Cardiac septum (tissue), 1 donor: ENCODE data around the gene NMT2. TPM values are rescaled to one million over a fixed set of nuclear protein-coding genes. Genes with fewer than 3 reads are reported as not detected.

Experiments
- DNase-seq: peaks from one replicate; pipeline ENCODE4 v3.0.0-alpha.2; 2020; ENCODE audit warnings: low spot score
- intact Hi-C: fragments of 100-400 bp; cut with DNase I; formaldehyde crosslinking; loops from one replicate; pipeline ENCODE4 v1.14.0; 2022
- total RNA-seq: library from RNA; stranded (reverse); fragmentation: NEBNext Ultra II Directional; extraction: Animal tissue kit (Norgen Biotek cat#: 25700); gene quantifications from one replicate; pipeline ENCODE4 v1.2.1, GENCODE V29; 2021
- donor health status: DM: no; HTN: no; CAD: no.

Gene NMT2
- total RNA-seq, 1 donor from 2014 or later = 11.0 TPM

DNA sequence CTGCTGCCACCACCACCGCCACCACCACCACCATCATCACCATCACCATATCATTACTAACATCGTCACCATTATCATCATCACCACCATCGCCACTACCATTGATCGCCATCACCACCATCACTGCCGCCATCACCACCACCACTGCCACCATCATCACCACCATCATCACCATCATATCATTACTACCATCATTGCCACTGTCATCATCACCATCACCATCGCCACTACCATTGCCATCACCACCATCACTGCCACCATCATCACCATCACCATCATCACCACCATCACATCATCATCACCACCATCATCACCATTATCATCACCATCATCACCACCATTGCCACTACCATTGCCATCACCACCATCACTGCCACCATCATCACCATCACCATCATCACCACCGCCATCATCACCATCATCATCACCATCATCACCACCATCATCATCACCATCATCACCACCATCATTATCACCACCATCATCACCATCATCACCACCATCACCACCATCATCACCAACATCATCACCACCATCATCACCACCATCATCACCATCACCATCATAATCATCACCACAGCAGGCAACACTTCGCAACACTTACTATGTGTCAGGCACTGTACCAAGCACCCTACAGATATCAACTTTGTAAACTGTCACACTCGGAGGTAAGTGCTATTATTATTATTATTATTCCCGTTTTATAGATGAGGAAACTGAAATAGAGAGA is 19.3 kb downstream of the NMT2 start:
- no peak for DNase-seq
- intact Hi-C loops = no loop called here

DNA sequence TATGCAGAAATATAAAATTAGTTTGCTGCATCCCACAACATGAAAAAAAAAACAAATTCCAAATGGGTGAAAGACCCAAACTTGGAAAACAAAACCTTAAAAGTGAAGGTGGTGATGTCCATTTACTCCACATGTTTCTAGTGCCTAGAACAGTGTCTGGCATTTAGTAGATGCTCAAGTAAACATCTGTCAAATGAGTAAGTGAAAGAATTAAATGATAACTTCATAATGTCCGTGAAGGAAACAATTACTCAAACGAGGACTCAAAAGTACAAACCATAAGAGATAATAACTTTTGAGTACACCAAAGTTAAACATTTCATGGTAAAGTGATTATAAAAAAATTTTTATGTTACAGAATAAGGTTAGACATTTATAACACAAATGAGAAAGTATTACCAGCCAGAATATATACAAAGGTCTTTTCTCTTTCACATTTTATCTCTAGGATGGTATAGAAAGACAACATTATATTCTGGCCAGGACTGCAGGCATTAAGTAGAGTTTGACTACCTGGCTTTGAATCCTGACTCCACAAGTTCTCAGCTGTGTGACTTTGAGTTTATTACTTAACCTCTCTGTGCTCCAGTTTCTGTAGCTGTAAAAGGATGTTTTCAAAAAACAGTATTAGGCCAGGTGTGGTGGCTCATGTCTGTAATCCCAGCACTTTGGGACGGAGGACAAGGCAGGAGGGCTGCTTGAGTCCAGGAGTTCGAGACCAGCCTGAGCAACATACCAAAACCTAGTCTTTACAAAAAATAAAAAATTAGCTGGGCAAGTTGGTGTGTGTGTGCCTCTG is 20.7 kb downstream of the NMT2 start:
- intact Hi-C loops = no loop called here

DNA sequence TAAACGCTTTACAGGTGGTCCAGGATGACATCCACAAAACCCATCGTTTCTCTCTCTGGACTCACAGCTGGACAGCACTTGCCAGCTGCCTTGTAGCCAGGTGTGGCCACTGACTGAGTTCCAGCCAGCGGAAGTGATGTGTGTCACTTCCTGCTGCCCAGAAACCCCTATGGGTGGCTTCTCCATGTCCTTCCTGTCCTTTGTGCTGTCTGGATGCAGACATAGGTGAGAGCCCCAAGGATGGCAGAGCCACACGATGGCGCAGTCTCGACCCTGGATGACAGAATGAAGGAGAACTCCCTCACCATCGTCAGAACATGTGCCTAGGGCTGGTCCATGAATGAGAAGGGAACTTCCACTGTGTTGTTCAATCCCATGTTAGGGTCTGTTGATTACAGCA is 22.1 kb downstream of the NMT2 start:
- intact Hi-C loops = no loop called here

More for the DNA sequence above, 20.7 kb downstream of the NMT2 start:
- DNase-seq = no peak

DNA sequence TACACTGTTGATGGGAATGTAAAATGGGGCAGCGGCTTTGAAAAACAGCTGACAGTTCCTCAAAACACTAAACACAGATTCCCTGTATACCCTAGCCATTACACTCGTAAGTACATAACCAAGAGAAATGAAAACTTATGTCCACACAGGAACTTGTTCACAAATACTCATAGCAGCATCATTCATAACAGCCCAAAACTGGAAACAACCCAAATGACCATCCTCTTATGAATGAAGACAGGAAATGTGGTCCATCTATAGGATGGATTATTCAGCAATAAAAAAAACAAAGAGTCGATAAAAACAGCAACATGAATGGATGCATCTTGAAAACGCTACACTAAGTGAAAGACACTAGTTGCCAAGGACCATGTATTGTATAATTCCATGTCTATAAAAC is 23.7 kb downstream of the NMT2 start:
- intact Hi-C loops = no loop called here
- no peak for DNase-seq

More for the DNA sequence above, 22.1 kb downstream of the NMT2 start:
- DNase-seq = no peak

DNA sequence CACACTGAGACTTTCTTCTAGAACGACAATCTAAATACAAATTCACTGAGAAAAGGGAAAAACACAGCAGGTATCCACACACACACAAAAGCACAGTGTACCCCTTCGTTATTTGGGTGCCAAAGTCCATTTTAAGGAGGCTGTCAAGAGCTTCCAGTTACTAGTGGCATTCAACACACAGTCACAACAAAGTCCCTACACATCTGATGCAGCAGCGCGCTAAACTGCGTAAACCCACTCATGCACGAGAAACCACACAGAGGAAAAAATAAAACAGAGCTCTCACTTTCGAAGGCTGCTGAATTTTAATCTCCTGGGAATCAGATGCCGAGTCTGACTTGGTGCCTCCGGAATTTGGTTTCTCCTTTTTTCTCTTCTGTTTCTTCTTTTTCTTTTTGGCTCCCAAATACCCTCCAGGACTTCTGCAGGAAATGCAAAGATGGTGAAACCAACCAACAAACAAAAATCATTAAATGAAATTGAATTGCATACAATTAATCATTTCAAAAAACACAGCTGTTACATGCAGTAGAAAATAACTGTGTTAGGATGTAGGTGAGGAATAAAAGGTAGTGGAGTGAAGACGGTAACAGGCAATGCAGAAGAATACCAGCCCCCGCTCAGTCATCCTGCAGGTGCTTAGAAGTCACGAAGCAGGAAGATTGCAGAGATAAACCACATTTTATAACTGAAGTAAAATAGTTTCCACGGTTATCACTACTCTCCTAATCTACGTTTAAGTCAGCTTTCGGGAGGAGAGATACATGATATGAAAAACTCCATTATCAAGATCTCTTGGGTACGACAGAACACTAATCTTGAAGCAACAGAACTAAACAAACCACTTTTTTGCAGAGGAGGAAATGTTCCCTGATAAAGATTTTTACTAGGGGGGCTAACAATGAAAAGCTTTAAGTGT is 27.1 kb downstream of the NMT2 start:
- DNase-seq = no peak
- intact Hi-C loops = no loop called here

DNA sequence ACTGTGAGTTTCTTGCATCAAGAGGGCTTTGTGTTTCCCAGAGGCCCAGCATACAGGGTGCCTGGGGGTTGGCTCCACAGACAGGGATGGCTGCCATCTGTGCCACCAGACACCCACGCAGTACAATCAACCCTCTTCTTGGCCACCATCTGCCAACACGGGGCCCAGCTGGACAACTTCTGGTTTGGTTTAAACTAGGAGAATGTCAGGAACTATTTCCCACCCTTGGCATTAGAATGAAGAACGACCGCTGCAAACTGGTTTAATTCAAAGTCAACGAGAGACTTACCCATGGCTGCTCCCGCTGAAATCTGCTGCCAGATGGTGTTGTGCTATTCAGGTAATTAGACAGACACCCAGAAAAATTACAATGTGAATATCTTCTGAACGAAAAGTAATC is 27.8 kb downstream of the NMT2 start:
- intact Hi-C loops = no loop called here
- no peak for DNase-seq

DNA sequence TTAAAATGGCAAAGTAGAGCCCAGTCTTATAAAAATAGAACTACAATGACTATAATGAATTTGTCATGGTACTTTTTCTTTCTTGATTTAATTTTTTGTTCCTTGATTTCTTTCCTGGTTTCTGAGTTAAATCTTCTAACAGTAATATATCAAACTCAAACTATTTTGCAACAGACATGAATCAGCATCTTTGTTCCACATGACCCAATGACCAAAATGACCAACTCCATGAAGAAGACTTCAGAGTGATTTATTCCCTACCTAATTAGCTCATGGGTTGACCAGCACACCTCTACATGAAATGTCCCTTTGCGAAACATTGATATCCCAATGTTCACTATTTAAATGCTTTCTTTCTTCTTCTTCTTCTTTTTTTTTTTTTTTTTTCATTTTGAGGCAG is 30.9 kb downstream of the NMT2 start:
- intact Hi-C loops = no loop called here

DNA sequence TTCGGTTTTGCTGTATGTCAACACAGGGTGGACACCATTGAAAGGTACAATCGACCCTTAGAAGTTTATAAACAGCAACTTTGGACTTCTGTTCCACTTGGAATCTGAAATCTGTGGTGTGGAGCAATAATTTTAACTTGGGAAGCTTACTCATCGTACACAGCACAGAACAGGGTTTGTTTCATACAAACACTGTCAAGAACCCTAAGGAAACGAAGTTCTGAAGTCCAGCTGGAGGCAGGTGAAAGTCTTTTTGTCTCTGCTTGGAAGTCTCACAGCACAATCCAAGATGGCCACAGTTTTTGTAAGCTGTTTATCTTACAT is 31.5 kb downstream of the NMT2 start:
- intact Hi-C loops = no loop called here
- DNase-seq = no peak

More for the DNA sequence above, 30.9 kb downstream of the NMT2 start:
- no peak for DNase-seq

DNA sequence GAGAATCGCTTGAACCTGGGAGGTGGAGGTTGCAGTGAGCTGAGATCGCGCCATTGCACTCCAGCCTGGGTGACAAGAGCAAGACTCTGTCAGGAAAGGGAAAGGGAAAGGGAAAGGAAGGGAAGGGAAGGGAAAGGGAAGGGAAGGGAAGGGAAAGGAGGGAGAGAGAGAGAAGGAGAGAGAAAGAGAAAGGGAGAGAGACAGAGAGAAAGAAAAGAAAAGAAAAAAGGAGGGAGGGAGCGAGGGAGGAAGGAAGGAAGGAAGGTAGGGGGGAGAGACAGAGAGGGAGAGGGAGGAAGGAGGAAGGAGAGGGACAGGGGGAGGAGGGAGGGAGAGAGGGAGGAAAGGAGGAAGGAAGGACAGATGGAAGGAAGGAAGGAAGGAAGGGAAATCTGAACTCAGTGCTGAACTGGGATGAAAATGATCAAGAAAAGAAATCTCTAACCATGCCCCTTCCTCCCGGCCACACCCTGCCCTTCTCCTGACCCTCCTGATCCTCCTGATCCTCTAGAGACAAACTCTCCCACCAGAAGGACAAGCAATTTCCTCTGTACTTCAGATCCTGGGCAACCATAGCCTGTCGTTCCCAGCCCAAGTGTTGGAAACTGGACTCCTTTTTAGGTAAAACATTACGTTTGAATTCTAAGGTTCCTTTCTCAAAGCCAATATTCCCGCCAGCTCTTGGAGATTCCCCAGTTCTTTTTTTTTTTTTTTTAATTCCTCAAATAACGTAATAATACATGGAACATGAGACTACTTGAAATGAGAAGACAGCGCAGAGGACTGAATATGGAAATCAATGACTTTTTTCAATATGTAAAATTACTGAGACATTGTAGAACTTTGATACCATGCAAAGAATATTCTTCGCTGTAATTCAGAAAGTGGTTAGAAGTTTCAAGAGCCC is 32.1 kb downstream of the NMT2 start:
- DNase-seq = no peak
- intact Hi-C loops = no loop called here

DNA sequence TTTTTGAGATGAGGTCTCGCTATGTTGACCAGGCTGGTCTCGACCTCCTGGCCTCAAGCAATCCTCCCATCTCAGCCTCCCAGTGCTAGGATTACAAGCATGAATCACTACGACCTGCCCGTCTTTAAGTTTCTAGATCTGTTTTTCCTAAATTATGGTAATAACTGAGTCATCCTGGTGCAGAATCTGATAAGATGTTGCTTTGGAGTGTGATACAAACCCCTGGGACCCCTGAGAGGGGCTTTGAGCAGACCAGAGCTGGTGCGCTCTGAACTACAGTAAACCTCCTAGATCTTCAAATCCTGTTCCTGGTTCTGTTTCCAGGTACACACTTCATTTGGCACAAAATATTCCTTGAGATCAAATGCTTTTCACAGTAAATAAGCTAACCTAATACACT is 37.2 kb downstream of the NMT2 start:
- DNase-seq = no peak

DNA sequence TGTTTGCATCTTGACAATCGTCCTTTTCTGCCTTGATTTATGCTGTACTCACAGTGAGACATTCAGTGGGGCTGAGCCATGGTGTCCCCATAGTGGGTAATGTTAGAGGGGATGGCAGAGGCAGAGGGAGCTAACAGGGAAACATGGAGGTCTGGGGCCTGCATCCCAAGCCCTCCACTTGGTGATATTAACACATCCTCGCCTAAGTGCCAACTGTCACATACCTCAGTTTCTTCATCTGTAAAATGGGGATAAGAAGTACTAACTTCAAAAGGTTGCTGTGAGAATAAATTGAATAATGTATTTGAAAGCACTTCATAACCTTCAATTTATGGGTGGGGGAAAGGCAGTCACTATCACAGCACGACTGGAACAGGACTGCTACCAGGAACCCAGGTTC is 43.6 kb downstream of the NMT2 start:
- intact Hi-C loops = no loop called here

More for the DNA sequence above, 37.2 kb downstream of the NMT2 start:
- intact Hi-C loops = no loop called here

DNA sequence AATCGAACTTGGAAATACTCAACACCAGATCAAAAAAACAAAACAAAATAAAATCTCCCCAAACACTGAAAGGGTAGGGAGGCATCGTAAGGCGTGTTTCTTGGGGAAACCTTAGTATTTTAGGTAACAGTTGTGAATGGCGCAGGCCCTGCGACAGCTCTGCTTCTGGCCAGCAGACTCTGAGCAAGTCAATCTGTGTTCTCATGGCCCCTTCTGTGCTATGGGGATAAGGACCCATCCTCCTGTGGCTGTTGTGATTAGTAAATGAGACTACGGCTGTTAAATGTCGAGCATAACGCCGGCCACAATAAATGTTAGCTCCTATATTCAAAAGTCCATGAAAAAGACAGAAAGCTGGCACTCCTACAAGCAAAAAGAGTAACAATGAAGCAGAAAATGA is 44.3 kb downstream of the NMT2 start:
- intact Hi-C loops = no loop called here

More for the DNA sequence above, 43.6 kb downstream of the NMT2 start:
- DNase-seq = no peak

DNA sequence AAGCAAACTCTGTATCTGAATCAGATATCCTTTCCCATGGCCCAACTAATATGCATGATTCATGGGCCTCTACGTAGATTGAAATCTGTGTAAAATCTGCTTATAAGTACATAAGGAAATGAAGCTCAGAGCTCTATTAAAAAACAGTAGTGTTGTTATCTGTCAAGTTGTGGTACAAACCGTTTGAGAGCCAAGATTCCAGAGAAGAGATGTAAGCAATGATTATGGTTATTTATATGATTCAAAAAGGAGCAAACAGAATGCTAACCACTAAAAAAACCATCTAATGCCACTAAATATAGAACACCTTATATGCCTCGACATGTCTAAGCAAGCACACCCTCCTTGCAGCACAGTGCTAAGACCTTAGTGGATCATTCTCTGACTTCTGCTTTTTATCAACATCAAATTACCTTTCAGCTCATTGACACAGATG is 44.7 kb downstream of the NMT2 start:
- intact Hi-C loops = no loop called here
- no peak for DNase-seq

More for the DNA sequence above, 44.3 kb downstream of the NMT2 start:
- DNase-seq = no peak

DNA sequence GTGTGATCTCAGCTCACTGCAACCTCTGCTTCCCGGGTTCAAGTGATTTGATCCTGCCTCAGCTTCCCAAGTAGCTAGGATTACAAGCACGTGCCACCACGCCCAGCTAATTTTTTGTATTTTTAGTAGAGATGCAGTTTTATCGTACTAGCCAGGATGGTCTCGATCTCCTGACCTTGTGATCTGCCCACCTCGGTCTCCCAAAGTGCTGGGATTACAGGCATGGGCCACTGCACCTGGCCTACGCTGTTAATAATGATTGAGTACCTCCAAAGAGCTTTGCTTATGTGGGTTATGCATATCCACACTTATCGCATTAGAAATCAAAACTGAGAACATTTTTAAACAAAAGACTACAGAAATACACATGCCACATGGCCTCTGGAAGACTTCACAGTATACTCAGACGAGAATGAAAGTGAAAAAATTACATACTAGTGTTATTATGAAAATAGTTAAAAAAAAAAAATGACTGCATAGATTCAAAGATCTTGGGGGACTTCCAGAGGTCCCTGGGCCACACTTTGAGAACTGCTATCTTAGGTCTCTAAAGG is 45.9 kb downstream of the NMT2 start:
- DNase-seq = no peak
- intact Hi-C loops = no loop called here

DNA sequence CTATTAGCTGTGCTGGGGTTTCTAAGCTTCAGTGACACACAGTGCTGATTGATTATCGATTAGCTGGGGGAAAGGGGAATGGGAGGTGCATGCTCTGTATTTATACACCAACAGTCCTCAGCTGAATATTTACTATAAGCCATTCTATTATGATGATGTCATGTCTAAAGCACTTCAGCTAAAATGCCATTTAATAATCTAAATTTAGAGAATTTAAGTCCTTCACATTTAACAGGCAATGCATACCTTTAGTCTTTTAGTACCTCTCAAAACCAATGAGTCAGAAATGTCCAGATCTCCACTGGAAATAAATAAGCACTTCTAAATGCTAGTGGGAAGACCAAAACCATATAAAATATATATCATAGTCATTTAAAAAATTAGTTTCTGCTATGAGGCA is 46.8 kb downstream of the NMT2 start:
- no peak for DNase-seq
- intact Hi-C loops = no loop called here

DNA sequence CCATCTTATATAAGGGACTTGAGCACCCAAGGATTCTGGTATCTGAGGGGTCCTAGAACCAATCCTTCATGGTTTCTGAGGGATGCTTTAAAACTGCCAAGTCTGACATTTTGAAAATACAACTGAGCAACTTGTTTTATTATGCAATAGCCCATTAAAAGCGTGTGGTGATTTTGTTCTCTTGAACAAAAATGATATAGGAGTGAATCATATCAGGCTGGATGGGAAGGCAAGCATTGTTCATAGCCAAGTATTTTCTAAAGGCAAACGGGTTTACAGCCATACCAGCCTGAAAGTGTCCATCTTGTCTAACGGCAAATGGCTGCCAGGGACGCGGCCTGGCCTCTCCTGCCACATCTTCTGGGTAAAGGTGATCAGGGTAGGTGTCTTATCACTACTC is 48.0 kb downstream of the NMT2 start:
- no peak for DNase-seq
- intact Hi-C loops = no loop called here

DNA sequence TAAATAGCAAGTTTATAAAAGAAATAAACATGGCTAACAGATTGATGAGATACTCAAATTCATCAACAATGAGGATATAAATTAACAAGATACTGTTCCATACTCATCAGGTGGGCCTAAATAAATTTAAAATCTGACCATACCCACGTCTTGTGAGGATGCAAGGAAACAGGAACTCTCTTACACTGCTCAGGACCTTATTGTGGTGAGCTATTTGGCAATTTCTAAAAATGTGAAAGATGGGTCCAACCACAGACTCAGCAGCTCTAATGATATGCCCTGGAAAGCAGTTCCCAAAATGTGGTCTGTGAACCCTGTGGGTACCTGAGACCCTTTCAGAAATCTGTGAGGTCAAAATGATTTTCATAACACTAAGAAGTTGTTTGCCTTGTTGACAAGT is 49.9 kb downstream of the NMT2 start:
- intact Hi-C loops = no loop called here
- DNase-seq = no peak

DNA sequence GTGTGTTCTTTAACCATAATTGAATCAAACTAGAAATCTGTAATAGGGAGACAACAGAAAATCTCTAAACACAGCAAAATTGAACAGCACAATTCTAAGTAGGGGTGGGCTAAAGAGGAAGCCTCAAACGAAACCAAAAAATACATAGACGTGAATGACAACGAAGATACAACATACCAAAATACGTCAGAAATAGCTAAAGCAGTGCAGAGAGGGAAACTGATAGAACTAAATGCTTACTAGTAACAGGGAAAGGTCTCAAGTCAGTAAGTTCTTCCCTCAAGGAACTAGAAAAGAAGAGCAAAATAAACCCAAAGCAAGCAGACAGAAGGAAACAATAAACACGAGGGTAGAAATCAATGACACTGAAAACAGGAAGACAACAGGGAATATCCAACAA is 52.3 kb downstream of the NMT2 start:
- no peak for DNase-seq
- intact Hi-C loops = no loop called here

DNA sequence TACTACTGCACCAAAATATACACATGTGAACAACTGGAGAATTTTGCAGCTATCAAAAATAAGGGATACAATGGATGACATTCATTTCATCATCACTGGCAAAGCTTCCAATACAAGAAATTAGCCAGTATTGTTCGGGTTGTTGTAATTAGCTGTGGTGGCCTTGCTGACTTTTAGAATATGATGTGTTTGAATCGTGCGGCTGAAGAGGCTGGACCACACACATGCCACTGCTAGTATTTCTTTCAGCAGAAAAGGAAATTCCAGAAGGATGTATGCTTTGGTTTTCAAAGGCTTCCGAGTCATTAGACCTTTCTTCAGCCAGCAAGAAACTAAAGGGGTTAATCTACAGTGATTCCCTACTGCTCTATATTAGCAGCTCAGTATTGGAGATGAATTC is 54.7 kb downstream of the NMT2 start:
- DNase-seq = no peak
- intact Hi-C loops = no loop called here
